Ammon's horn (tissue), 1 donor: ENCODE data around the gene VLDLR.

ENCODE experiments used
- DNase-seq: peaks from one replicate; pipeline ENCODE4 v3.0.0-alpha.2; 2016; ENCODE audit warnings: low spot score

The VLDLR gene

DNA sequence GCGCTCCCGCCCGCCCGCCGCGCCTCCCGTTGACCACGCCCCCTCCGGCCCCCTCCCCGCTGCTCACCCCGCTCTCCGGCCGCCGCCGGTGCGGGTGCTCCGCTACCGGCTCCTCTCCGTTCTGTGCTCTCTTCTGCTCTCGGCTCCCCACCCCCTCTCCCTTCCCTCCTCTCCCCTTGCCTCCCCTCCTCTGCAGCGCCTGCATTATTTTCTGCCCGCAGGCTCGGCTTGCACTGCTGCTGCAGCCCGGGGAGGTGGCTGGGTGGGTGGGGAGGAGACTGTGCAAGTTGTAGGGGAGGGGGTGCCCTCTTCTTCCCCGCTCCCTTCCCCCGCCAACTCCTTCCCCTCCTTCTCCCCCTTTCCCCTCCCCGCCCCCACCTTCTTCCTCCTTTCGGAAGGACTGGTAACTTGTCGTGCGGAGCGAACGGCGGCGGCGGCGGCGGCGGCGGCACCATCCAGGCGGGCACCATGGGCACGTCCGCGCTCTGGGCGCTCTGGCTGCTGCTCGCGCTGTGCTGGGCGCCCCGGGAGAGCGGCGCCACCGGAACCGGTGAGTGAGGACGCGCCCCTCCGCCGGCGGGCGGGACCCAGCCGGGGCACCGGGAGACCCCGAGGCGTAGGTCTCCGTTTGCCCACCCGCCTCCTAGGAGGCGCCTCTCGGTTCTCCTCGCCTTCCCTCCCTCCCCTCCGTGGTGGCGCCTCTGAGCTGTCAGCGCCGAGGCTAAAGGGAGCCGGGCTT is at the start of gene VLDLR:
VLDLR (plus strand) TSS at position 66 of the 739 bp plus-strand sequence; CDS start at position 469, 403 bp downstream.
- DNase-seq: peak; percentile 64

GRCh38 chr9:2574203-2574602 is 47.4 kb upstream of the VLDLR start:
- no peak for DNase-seq

GRCh38 chr9:2576631-2577030 is 45.0 kb upstream of the VLDLR start:
- no peak for DNase-seq

DNA sequence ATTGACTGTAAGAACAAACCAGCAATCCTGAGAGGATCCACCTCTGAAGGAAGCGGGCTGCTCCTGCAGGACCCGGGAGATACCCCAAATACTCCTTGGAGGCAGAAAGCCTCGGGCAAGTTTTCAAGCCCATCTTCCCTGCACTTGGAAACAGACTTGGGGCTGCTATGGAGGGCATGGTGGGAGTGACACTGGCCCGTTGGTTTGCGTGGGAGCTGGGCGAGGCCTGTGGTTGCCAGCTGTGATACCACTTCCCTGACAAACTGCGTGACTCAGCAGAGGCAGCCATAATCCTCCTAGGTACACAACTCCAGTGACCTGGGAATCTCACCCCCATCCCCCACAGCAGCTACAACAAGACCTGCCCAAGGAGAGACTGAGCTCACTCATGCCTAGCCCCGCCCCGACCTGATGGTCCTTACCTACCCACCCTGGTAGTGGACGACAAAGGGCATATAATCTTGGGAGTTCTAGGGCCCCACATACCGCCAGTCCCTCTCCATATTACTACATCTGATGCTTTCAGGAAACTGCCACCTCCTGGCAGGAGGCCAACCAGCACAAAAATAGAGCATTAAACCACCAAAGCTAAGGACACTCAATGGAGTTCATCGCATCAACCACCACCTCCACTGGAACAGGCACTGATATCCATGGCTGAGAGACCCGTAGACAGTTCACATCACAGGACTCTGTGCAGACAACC is 38.1 kb upstream of the VLDLR start:
- no peak for DNase-seq

DNA sequence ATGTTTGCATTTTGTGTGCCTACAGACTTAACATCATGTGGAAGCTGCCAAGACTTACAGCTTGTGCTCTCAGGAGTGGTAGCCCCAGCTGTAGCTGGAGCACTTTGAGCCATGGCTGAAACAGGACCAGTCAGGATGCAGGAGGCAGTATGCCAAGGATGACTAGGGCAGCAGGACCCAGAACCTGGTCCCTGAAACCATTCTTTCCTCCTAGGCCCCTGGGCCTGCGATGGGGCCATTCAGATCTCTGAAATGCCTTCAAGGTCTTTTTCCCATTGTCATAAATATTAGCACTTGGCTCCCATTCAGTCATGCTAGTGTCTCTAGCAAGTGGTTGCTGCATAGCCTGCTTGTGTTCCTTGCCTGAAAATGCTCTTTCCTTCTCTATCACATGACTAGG is 29.6 kb upstream of the VLDLR start:
- no peak for DNase-seq

DNA sequence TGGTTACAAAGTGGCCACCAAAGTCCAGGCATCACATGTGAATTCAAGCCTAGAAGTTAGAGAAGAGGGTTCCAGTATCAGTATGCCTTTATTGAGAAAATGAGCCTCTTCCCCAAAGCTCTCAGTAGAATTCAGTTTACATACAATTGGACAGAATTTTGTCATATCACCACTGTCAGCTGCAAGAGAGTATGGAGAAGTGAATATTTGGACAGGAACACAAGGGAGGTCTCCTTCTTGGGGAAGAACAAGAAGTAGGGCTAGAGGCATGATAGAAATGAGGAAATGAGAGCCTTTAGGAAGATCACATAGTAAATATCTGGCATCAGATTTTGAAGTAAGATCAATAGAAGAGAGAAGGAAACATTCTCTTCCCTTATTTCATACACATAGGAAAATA is 27.8 kb upstream of the VLDLR start:
- DNase-seq: no peak

DNA sequence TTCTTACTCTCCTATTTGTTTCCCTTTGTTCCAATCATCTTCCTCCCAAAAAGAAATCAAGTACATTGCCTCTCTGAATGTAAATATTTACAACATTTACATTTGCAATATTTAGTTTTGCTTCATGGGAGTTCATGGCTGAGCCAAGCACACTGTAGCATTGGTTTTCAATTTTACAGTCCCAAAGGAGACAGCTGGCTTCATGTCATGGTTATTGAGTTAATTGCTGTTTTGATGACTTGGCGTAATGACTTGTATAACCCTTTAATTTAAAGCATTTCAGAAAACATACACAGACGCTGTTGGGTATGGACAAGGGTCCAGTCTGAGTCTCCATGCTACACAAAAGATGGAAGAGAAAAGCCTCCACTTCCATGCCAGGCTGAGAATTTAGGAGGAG is 25.6 kb upstream of the VLDLR start:
- DNase-seq: no peak

DNA sequence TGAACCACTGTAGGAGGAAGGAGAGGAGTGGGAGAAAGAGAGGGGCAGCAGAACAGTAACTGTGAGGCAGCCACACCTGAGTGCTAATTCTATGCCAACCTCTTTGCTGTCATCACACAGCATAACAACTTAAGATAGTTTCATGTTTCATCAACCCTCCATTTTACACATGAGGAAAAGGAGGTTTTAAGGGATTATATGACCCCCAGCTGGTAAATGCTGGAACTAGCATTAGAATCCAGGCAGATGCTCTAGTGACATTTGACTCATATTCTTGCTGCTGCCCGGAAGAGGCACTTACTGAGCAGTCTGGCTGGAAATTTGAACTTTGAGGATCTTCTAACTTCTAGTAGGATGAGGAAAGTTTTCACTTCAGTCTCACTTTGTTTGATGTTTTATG is 24.1 kb upstream of the VLDLR start:
- no peak for DNase-seq

DNA sequence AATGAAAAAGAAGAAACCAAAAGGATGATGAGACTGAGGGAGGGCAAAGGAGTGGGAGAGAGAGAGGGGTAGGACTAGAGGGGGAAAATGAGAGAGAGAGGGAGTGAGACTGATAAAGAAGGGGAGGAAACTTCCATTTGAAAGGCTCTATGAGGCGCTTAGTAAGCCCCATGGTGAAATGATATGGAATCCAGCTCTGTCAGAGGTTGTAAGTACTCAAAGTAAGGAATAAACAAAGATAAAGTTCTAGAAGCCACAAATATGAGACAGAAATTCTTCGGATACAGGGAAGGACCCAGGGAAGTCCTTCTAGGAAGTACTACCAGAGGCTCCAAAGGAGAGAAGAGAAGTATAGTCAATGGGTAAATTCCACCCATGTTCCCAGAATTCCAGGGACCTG is 21.7 kb upstream of the VLDLR start:
- no peak for DNase-seq

GRCh38 chr9:2600307-2600706 is 21.3 kb upstream of the VLDLR start:
- DNase-seq: no peak

DNA sequence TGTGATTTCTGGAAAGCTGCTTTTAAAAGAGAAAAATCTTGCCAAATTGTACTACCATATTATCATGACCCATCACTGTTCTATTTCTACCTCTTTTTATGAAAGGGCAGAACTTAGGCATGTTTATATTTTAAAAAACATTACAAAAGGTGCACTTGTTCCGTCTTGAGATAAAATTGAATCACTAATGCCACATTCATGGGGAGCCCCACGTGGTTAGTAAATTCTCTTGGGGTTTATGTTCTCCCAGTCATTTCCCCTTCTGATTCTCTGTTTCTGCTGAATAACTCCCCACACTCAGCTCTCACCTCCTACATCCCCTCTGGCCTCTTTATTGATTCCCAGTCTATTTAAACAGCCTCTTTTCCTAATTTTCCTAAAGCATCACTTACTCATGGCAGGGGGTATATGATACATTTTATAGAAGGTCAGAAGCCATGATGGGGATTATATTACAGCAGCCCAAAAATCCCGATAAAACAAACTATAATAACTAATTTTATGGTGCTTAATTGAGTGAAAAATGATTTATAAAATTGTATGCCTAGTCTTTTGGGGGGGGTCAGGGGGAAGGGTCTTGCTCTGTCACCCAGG is 19.7 kb upstream of the VLDLR start:
- DNase-seq: no peak

DNA sequence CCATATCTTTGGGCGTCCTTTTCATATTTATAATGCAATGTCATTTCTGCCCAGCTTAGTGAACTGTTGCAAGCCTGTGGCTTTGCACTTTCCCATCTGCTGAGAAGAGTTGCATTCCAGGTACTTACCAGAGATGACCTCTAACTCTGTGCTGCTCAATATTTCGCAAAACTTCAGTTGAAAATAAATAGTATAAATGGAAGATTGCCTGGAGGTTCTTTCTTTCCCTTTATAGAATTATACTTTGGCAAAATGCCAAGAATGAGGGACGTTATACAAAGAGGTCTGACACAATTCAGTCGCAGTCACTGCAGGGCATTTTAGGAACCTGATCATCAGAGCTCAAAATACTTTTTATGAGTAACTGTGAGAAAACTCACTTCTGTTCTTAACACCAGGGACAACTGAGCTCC is 18.9 kb upstream of the VLDLR start:
- DNase-seq: no peak

GRCh38 chr9:2603621-2604020 is 18.0 kb upstream of the VLDLR start:
- DNase-seq: no peak

DNA sequence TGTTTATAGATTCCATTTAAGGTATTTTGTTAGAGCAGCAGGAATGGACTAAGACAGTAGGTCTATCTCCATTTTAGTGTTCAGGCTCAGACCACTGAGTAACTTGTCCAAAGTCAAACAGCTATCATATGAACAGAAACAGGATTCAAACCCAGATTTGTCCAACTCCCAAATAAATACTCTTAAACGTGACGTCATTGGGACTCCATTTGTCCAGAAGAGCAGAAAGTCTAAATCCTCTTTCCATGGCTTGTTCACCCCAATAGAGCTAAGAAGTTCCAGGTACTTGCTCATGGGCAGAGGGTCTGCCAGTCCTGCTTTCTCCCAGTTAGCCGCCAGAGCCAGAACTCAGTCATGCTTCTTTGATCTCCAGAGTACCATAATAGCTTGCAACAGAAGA is 16.3 kb upstream of the VLDLR start:
- no peak for DNase-seq

DNA sequence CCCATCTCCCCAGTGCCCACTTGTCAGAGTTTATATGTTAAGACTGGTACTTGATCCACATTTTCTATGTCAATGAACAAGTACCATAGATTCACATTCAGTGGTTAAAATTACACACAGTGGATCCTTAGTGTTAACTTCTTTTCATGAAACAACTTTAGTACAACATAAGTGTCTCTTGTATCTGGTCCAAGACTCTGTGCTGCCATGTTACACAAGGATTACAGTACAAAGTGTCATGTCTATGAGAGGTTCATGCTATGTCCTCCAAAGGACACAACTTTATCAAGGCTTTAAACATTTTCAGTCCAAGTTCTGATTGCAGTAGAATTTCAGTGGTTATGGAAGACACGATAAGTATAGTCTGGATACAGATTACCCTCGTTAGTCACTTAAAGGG is 13.3 kb upstream of the VLDLR start:
- no peak for DNase-seq

DNA sequence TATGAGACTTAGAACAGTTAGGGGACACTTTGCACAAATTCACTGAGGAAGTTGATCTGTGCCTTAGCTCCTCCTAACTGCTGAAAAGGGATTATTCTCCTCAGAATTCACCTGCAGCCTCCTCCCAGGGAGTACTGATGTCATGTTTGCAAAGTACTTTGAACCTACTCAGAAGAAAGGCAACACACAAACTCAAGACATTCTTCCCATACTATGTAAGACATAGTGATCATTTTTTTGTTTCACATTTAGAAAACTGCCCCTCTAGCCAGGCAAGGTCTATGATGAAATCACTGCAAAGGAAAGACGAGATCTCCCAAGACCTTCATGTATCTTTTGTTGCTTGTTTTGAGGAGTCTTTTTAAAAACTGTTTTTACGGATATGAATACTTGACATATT is 10.6 kb upstream of the VLDLR start:
- DNase-seq: no peak

DNA sequence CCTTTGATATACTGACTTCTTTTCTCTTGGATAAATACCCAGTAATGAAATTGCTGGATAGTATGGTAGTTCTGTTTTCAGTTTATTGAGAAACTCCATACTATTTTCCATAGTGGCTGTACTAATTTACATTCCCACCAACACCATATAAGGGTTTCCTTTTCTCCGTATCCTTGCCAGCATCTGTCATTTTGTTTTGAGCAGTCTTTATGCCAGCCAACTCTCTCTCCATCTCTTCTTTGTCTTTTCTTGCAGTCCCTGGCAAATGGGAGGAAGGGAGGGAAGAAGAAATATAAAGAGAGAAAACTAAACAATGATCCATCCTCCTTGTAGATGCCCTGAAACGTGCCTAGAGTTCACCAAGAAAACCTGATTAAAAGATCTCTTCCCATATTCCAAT is 9.6 kb upstream of the VLDLR start:
- no peak for DNase-seq

- DNase-seq: no peak
These were observed 7.8 kb upstream of the VLDLR start for GRCh38 chr9:2613730-2614271.

DNA sequence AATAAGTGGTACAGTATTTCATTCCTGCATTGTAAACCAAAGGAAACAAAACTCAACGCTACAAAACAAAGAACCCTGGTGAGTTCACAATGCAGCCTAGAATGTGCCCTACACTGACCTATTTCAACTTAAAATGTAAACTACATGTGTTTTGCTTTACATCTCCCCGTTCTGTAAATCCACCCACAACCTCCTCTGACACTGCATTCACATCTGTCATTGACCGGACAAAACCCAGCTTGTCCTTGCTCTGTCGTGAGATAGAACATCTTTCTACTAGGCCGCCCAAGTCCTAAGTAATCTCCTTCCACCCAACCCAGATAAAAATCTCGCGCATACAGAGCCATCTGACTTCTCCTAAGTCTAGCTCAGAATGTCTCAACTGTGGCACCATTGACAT is 6.1 kb upstream of the VLDLR start:
- DNase-seq: no peak

- DNase-seq: no peak
These were observed 4.8 kb upstream of the VLDLR start for GRCh38 chr9:2616692-2617377.

GRCh38 chr9:2618289-2618688 is 3.3 kb upstream of the VLDLR start:
- DNase-seq: no peak

DNA sequence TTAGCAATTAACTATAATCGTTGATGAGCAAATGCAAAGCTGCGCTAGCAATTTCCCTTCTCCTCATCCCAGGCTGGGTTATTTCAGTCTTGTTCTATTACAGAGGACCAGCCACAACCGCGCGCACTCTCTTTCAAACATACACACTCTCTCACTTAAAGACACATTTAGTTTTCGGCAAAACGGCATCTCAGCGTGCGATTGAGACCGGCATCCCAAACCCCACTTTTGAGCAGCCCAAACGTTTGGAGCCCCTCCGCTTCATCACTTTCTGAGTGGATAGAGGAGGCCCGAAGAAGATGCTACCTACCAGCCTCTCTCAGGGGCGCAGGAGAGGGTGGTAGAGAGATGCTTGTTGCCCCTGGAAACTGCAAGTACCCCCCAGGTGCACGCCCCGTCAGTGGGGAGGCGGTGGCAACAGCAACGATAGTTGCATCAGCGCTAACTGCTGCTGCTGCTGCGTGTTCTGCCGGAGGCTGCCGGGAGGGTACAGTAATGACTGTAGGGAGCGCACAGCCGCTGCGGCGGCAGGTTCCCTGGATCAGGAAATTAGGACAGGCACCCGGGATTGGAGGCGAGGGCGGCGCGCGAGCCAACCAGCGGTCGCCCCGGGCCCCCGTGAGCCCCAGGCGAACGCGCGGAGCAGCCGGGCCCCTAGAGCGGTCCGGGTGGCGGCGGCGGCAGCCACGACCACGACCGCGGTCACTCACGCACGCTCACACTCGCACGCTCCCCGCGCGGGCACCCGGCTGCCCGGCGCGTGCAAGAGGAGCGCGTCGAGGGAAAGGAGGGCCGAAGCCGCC is 467 bp upstream of the VLDLR start:
- peak; percentile 83 for DNase-seq
